K562 (cell line): ENCODE results near the gene CEP290. TPM values are rescaled to one million over a fixed set of nuclear protein-coding genes. Genes with fewer than 3 reads are reported as not detected.

ENCODE experiments used
- ATAC-seq: fragments of 200-7000 bp; cut with Tn5 transposase; 3 replicates; pipeline ENCODE4 v1.9.1; 2020; ENCODE audit warnings: moderate library complexity
- BruUV-seq: library from RNA; stranded (reverse); fragments of 400-500 nt; replicated peaks from 2 replicates; lab custom pipeline; 2021; lab: Mats Ljungman, UMichigan
- CTCF ChIA-PET: fragments of 300-600 bp; formaldehyde crosslinking; extraction: SDS; loops from one replicate; lab custom pipeline; 2021; ENCODE audit warnings: low intra/inter-chr PET ratio; lab: Yijun Ruan, JAX
- POLR2A ChIA-PET: fragments of 300-600, 350-650 bp; sonication (Branson Sonifier 250); formaldehyde crosslinking; extraction: SDS; loops from one replicate; lab custom pipeline; 2021; ENCODE audit warnings: antibody characterized with exemption, inconsistent platforms; lab: Yijun Ruan, JAX
- DNase-seq, 4 experiments: peaks; one replicate each; pipeline versions ENCODE4 v3.0.0 to v3.0.0-alpha.2; 2011 to 2018; ENCODE audit warnings: low spot score in 3 of 4, mixed read lengths in 3 of 4; ENCODE audit errors: extremely low read depth in 1 of 4
- FAIRE-seq: peaks from 2 replicates; lab custom pipeline; 2011; peaks lifted over from hg19 to GRCh38; lab: Jason Lieb, UNC
- H2AFZ ChIP-seq: 2 replicates; pipeline ENCODE4 v1.6.0; 2011; ENCODE audit warnings: low read depth, low read length, control low read depth, inconsistent platforms
- H3K27ac ChIP-seq: fragments of 200-600 bp; 3 replicates; pipeline ENCODE4 v1.8.0; 2011; ENCODE audit warnings: low read depth, mild to moderate bottlenecking, control low read depth, inconsistent platforms, low read length, moderate library complexity, mixed read lengths; ENCODE audit errors: extremely low read depth
- H3K27me3 ChIP-seq, 2 experiments: fragments of 300-600 bp in 1 of 2; 2 replicates in 1 of 2; 3 replicates in 1 of 2; pipeline versions ENCODE4 v1.6.0 to v1.8.0; 2011; ENCODE audit warnings: inconsistent platforms in 2 of 2, low read length in 2 of 2, mild to moderate bottlenecking in 1 of 2, mixed read lengths in 1 of 2, moderate library complexity in 1 of 2; ENCODE audit not compliant: control insufficient read depth in 2 of 2, insufficient read depth in 2 of 2
- H3K36me3 ChIP-seq: fragments of 300-600 bp; 3 replicates; pipeline ENCODE4 v1.8.0; 2011; ENCODE audit warnings: mild to moderate bottlenecking, low read length, inconsistent platforms; ENCODE audit not compliant: control insufficient read depth, insufficient read depth
- H3K4me1 ChIP-seq, 2 experiments: fragments of 200-600 bp in 1 of 2; replicated peaks in 1 of 2; 2 replicates in 1 of 2; 3 replicates in 1 of 2; pipeline versions ENCODE4 v1.5.1 to v1.8.0; 2011; ENCODE audit warnings: inconsistent platforms in 2 of 2, low read length in 2 of 2, mild to moderate bottlenecking in 1 of 2, mixed read lengths in 1 of 2, moderate library complexity in 1 of 2; ENCODE audit not compliant: control insufficient read depth in 2 of 2, insufficient read depth in 2 of 2
- H3K4me2 ChIP-seq: 2 replicates; pipeline ENCODE4 v1.6.1; 2011; ENCODE audit warnings: low read length, control low read depth, inconsistent platforms, mixed read lengths; ENCODE audit not compliant: insufficient read depth
- H3K4me3 ChIP-seq: fragments of 200-600 bp; sonication (generic), shearing (Covaris generic); 2 replicates; pipeline ENCODE4 v1.5.1; 2016; ENCODE audit warnings: control low read depth, inconsistent platforms
- H3K79me2 ChIP-seq: fragments of 200-600 bp; 3 replicates; pipeline ENCODE4 v1.8.0; 2011; ENCODE audit warnings: low read length, inconsistent platforms; ENCODE audit not compliant: control insufficient read depth, insufficient read depth
- H3K9ac ChIP-seq, 2 experiments: 2 replicates each; pipeline versions ENCODE4 v1.6.0 to v1.6.1; 2011; ENCODE audit warnings: low read depth in 2 of 2, low read length in 2 of 2, control low read depth in 1 of 2, inconsistent platforms in 1 of 2, mild to moderate bottlenecking in 1 of 2, mixed read lengths in 1 of 2; ENCODE audit not compliant: insufficient read depth in 1 of 2
- H3K9me1 ChIP-seq: one replicate; pipeline ENCODE4 v1.6.0; 2011; ENCODE audit warnings: inconsistent platforms, mild to moderate bottlenecking, low read length, moderate library complexity; ENCODE audit not compliant: control insufficient read depth, insufficient read depth
- H3K9me3 ChIP-seq: replicated peaks from 2 replicates; pipeline ENCODE4 v1.5.1; 2011; ENCODE audit warnings: low read depth, low read length, inconsistent platforms; ENCODE audit not compliant: control insufficient read depth, insufficient read depth
- H4K20me1 ChIP-seq: replicated peaks from 2 replicates; pipeline ENCODE4 v1.6.1; 2011; ENCODE audit warnings: low read length, inconsistent platforms, mixed read lengths; ENCODE audit not compliant: control insufficient read depth, insufficient read depth
- FOS ChIP-seq: IDR thresholded peaks from 3 replicates; pipeline ENCODE4 v1.6.1; 2011; ENCODE audit not compliant: insufficient read length; ENCODE audit errors: extremely low read depth
- HDGF ChIP-seq: fragments of 450-650 bp; IDR thresholded peaks from 2 replicates; pipeline ENCODE4 v1.6.1; 2016
- NFXL1 ChIP-seq: fragments of 450-650 bp; formaldehyde crosslinking; IDR thresholded peaks from 2 replicates; pipeline ENCODE4 v1.4.0; 2021; ENCODE audit warnings: mild to moderate bottlenecking
- RAD21 ChIP-seq, 2 experiments: fragments of 250-450 bp in 1 of 2; fragments of 450-650 bp in 1 of 2; sonication (Bioruptor Pico) in 1 of 2; formaldehyde crosslinking in 1 of 2; IDR thresholded peaks in 1 of 2; conservative IDR thresholded peaks in 1 of 2; 2 replicates each; pipeline versions ENCODE4 v1.4.0 to v1.8.0; 2020 to 2022; ENCODE audit warnings: mild to moderate bottlenecking in 2 of 2, moderate library complexity in 1 of 2
- SMC3 ChIP-seq: conservative IDR thresholded peaks from 2 replicates; pipeline ENCODE4 v1.6.1; 2011; ENCODE audit warnings: low read depth, low read length, improper control_type of control experiment; ENCODE audit not compliant: insufficient read depth
- TBL1XR1 ChIP-seq, 2 experiments: IDR thresholded peaks; 2 replicates each; pipeline ENCODE4 v1.6.1; 2012; ENCODE audit warnings: improper control_type of control experiment in 2 of 2, low read length in 2 of 2, mild to moderate bottlenecking in 1 of 2
- ZBED1 ChIP-seq: IDR thresholded peaks from 2 replicates; pipeline ENCODE4 v1.6.1; 2014
- ZFP1 ChIP-seq: fragments of 450-650 bp; formaldehyde crosslinking; IDR thresholded peaks from 2 replicates; pipeline ENCODE4 v1.4.0; 2020; ENCODE audit warnings: mild to moderate bottlenecking, mixed read lengths
- ZNF507 ChIP-seq: conservative IDR thresholded peaks from 2 replicates; pipeline ENCODE4 v1.6.1; 2017; ENCODE audit warnings: missing genetic modification characterization, missing compliant biosample characterization
- WGBS: fragments of 100-300 bp; shearing (Covaris generic); methylation state at CpG from one replicate; pipeline ENCODE4 v1.1.6; 2016; ENCODE audit warnings: low coverage, mixed read lengths; ENCODE audit not compliant: insufficient coverage; ENCODE audit errors: missing lambda C conversion rate; 5-methylcytosine and 5-hydroxymethylcytosine counted together
- in situ Hi-C: fragments of 300-500 bp; cut with MboI; formaldehyde crosslinking; loops from 4 replicates; pipeline ENCODE4 v1.15.0; 2018; ENCODE audit warnings: inconsistent platforms, mixed read lengths
- intact Hi-C: fragments of 100-400 bp; cut with micrococcal nuclease; formaldehyde crosslinking; loops from 2 replicates; pipeline ENCODE4 v1.14.2; 2022
- polyA plus RNA-seq, 8 experiments: library from polyadenylated mRNA; depleted of rRNA in 4 of 8; stranded (reverse) in 5 of 8; unstranded in 3 of 8; fragments of >200 nt; fragmentation: Nextera tagmentation in 2 of 8; fragmentation: Illumina TruSeq in 1 of 8; extraction: Ambion mirVana in 2 of 8; extraction: Trizol in 1 of 8; gene quantifications; 2 replicates each; pipeline versions ENCODE4 v1.2.1 to v1.2.3, GENCODE V29; 2011 to 2014; ENCODE audit warnings: inconsistent platforms in 1 of 8, missing spikeins in 1 of 8
- total RNA-seq, 7 experiments: library from RNA; depleted of rRNA in 6 of 7; stranded (reverse); fragments of >200 nt in 6 of 7; fragmentation: Illumina TruSeq in 2 of 7; extraction: Trizol in 2 of 7; gene quantifications; 2 replicates each; pipeline versions ENCODE4 v1.2.1 to v1.2.3, GENCODE V29; 2011 to 2021; ENCODE audit warnings: low replicate concordance in 1 of 7
- TF ChIP-seq, protein P1 (sequence below): sonication (generic); formaldehyde crosslinking; IDR thresholded peaks from 2 replicates; pipeline ENCODE4 v1.8.1; 2022; ENCODE audit warnings: missing genetic modification reagents
- TF ChIP-seq, protein P2 (sequence below), 2 experiments: fragments of 450-650 bp; formaldehyde crosslinking in 1 of 2; IDR thresholded peaks; 2 replicates each; pipeline versions ENCODE4 v1.4.0 to v1.6.1; 2014 to 2020; ENCODE audit warnings: mild to moderate bottlenecking in 2 of 2, borderline replicate concordance in 1 of 2, low read depth in 1 of 2
- TF ChIP-seq, protein P3 (sequence below): sonication (generic); formaldehyde crosslinking; IDR thresholded peaks from 2 replicates; pipeline ENCODE4 v1.8.0; 2022; ENCODE audit warnings: missing genetic modification reagents, mild to moderate bottlenecking, moderate library complexity, borderline replicate concordance

The CEP290 gene
- total and polyA plus RNA-seq, 9 of the 15 experiments (the other 6 are each of a cell fraction or from before 2014, with no cell fraction given): 7.2 to 19.4 (median 18.1) TPM

GRCh38 chr12:88111074-88111652 is 30.7 kb downstream of the CEP290 start:
- intact Hi-C loops: loop anchor here (5.0 to 10.0 kb wide), 3 partner anchors 281 to 1344 kb away; no protein-coding TSS in a partner anchor
- Histone ChIP-seq H2AFZ (no peak overlapping the region), H3K27ac (no peak overlapping the region), H3K27me3 (no peaks in the 10 kb centered on the region), H3K79me2 (no peaks in the 10 kb centered on the region), H3K4me2 (no peak overlapping the region), H4K20me1 (no peaks in the 10 kb centered on the region), H3K9me1 (no peaks in the 10 kb centered on the region), H3K4me3 (no peak overlapping the region), H3K9ac (no peak overlapping the region), H3K36me3 (peaks cover 70% of the 10 kb centered on the region), H3K4me1 (no peaks in the 10 kb centered on the region), H3K9me3 (no peaks in the 10 kb centered on the region)
- in situ Hi-C loops: loop anchor here (25.0 kb wide), 1 partner anchor 876 kb away; no protein-coding TSS in a partner anchor
- 60% methylated on average over 1 of the region's 1 CpG for WGBS
- peak; percentile 59 for FAIRE-seq
- DNase-seq: peak in 2 of 4 experiments; percentile 12 to 25
- no peak for ATAC-seq
- ChIA-PET POLR2A (interaction anchor here (1.2 kb wide), 1 partner anchor 11 kb away, joined by 3 read pairs; no protein-coding TSS in a partner anchor), CTCF (interaction anchor here (1.7 kb wide), 1 partner anchor 883 kb away, joined by 4 read pairs; no protein-coding TSS in a partner anchor)
- no TSS peak for BruUV-seq
- TF ChIP-seq TBL1XR1 (IDR thresholded peaks at IDR 0.05; ENCODE audit: low read length in 2 of 2): no peak
- no peak for TF ChIP-seq ZNF507 (tag)
- no peak for TF ChIP-seq HDGF
- no peak for TF ChIP-seq ZBED1
- TF ChIP-seq, protein P1, sequence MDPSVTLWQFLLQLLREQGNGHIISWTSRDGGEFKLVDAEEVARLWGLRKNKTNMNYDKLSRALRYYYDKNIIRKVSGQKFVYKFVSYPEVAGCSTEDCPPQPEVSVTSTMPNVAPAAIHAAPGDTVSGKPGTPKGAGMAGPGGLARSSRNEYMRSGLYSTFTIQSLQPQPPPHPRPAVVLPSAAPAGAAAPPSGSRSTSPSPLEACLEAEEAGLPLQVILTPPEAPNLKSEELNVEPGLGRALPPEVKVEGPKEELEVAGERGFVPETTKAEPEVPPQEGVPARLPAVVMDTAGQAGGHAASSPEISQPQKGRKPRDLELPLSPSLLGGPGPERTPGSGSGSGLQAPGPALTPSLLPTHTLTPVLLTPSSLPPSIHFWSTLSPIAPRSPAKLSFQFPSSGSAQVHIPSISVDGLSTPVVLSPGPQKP (CRISPR knock-in tag): no peak
- TF ChIP-seq, protein P2, sequence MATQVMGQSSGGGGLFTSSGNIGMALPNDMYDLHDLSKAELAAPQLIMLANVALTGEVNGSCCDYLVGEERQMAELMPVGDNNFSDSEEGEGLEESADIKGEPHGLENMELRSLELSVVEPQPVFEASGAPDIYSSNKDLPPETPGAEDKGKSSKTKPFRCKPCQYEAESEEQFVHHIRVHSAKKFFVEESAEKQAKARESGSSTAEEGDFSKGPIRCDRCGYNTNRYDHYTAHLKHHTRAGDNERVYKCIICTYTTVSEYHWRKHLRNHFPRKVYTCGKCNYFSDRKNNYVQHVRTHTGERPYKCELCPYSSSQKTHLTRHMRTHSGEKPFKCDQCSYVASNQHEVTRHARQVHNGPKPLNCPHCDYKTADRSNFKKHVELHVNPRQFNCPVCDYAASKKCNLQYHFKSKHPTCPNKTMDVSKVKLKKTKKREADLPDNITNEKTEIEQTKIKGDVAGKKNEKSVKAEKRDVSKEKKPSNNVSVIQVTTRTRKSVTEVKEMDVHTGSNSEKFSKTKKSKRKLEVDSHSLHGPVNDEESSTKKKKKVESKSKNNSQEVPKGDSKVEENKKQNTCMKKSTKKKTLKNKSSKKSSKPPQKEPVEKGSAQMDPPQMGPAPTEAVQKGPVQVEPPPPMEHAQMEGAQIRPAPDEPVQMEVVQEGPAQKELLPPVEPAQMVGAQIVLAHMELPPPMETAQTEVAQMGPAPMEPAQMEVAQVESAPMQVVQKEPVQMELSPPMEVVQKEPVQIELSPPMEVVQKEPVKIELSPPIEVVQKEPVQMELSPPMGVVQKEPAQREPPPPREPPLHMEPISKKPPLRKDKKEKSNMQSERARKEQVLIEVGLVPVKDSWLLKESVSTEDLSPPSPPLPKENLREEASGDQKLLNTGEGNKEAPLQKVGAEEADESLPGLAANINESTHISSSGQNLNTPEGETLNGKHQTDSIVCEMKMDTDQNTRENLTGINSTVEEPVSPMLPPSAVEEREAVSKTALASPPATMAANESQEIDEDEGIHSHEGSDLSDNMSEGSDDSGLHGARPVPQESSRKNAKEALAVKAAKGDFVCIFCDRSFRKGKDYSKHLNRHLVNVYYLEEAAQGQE (IDR thresholded peaks at IDR 0.05; ENCODE audit: borderline replicate concordance): peak; percentile 10; the same call in 1 of the 2 replicates
- TF ChIP-seq, protein P2 (CRISPR knock-in tag; IDR thresholded peaks at IDR 0.05; ENCODE audit: low read depth): no peak
- no peak for TF ChIP-seq FOS
- peak; percentile 58 to 63 for TF ChIP-seq RAD21 (CRISPR knock-in tag; conservative IDR thresholded peaks at IDR 0.05 in 1 of 2, IDR thresholded peaks at IDR 0.05 in 1 of 2)
- 0 out of 2 replicates have a peak, but pooled peaks have one; percentile 14 for TF ChIP-seq SMC3
- TF ChIP-seq, protein P3, sequence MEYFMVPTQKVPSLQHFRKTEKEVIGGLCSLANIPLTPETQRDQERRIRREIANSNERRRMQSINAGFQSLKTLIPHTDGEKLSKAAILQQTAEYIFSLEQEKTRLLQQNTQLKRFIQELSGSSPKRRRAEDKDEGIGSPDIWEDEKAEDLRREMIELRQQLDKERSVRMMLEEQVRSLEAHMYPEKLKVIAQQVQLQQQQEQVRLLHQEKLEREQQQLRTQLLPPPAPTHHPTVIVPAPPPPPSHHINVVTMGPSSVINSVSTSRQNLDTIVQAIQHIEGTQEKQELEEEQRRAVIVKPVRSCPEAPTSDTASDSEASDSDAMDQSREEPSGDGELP (CRISPR knock-in tag): no peak
- no peak for TF ChIP-seq NFXL1 (CRISPR knock-in tag)
- no peak for TF ChIP-seq ZFP1 (CRISPR knock-in tag)
